Activated CD4-positive, alpha-beta T cell treated with anti-CD3 and anti-CD28 coated beads for 36 hours (primary cell): ENCODE results near the gene MVP. TPM values are rescaled to one million over a fixed set of nuclear protein-coding genes. Genes with fewer than 3 reads are reported as not detected.
"Not testable (repeated sequence)": the region's sequence is repeated elsewhere in the genome, so short reads cannot be mapped to it uniquely, and the experiment has no call there.

ENCODE experiments used
- ATAC-seq: fragments of 200-7000 bp; cut with Tn5 transposase; one replicate; pipeline ENCODE4 v1.10.0; 2021; ENCODE audit warnings: mild to moderate bottlenecking, moderate library complexity
- CTCF ChIA-PET: fragments of 350-600 bp; sonication (Branson Sonifier 250); formaldehyde crosslinking; loops from one replicate; lab custom pipeline; 2021; ENCODE audit warnings: antibody characterized with exemption; lab: Charles Lee
- POLR2A ChIA-PET: fragments of 350-600 bp; sonication (Branson Sonifier 250); formaldehyde crosslinking; loops from one replicate; lab custom pipeline; 2021; ENCODE audit warnings: antibody characterized with exemption, inconsistent platforms; lab: Charles Lee
- DNase-seq: peaks from one replicate; pipeline ENCODE4 v3.0.0-alpha.2; 2020
- H3K27ac Mint-ChIP-seq: one replicate; pipeline ENCODE4 v1.8.0; 2021; ENCODE audit warnings: mixed read lengths
- H3K27me3 Mint-ChIP-seq: one replicate; pipeline ENCODE4 v1.8.0; 2021; ENCODE audit warnings: mixed read lengths
- H3K36me3 Mint-ChIP-seq: one replicate; pipeline ENCODE4 v1.8.0; 2021; ENCODE audit warnings: low read depth, mixed read lengths
- H3K4me1 Mint-ChIP-seq: one replicate; pipeline ENCODE4 v1.8.0; 2021; ENCODE audit warnings: mixed read lengths
- H3K4me3 Mint-ChIP-seq: one replicate; pipeline ENCODE4 v1.8.0; 2021; ENCODE audit warnings: mild to moderate bottlenecking, moderate library complexity, mixed read lengths
- H3K9me3 Mint-ChIP-seq: one replicate; pipeline ENCODE4 v1.8.0; 2021; ENCODE audit warnings: low read depth, mixed read lengths
- intact Hi-C, 2 experiments: fragments of 100-400 bp; cut with DNase I in 1 of 2; cut with micrococcal nuclease in 1 of 2; formaldehyde crosslinking; loops; one replicate each; pipeline versions ENCODE4 v1.14.2 to v1.15.1; 2022 to 2024; cut with DNase I, micrococcal nuclease
- total RNA-seq, 2 experiments: library from RNA; stranded (reverse); gene quantifications; one replicate each; pipeline ENCODE4 v1.2.3, GENCODE V29; 2021

Gene MVP
- total RNA-seq, 2 experiments from 2014 or later = 86.2 to 101 TPM

DNA sequence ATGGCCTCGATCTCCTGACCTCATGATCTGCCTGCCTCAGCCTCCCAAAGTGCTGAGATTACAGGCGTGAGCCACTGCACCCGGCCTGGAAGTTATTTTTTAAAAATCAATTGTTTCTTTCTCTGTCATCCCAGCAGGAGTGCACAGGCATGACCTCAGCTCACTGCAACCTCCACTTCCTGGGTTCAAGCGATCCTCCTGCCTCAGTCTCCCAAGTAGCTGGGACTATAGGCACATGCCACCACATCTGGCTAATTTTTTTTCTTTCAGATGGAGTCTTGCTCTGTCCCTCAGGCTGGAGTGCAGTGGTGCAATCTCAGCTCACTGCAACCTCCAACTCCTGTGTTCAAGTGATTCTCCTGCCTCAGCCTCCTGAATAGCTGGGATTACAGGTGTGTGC lies 33.1 kb upstream of the MVP start:
- Mint-ChIP-seq H3K36me3 (peaks cover 16% of the 10 kb centered on the region), H3K4me1 (peaks cover 32% of the 10 kb centered on the region)
- intact Hi-C loops, H3K27ac Mint-ChIP-seq, H3K27me3 Mint-ChIP-seq, H3K4me3 Mint-ChIP-seq, H3K9me3 Mint-ChIP-seq, DNase-seq, ATAC-seq: not testable (repeated sequence)
- ChIA-PET POLR2A (interaction anchor here (1.1 kb wide), 1 partner anchor 32 kb away, joined by 3 read pairs; no protein-coding TSS in a partner anchor), CTCF (interaction anchor here (1.0 to 2.4 kb wide), 3 partner anchors 10 to 75 kb away, joined by 4 to 8 read pairs (median 8); no protein-coding TSS in a partner anchor)

DNA sequence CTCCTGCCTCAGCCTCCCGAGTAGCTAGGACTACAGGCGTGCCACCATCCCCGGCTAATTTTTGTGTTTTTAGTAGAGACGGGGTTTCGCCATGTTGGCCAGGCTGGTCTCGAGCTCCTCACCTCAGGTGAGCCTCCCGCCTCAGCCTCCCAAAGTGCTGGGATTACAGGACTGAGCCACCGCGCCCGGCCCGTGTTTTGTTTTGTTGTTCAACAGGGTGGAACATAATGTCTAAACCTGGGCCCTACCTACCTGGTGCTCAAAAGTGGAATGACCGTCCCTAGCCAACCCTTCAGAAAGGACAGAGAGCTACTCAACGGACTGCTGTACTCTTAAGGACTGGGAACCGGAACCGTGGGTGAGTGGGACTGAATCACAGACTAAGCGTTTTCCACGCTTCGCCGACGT lies 30.5 kb upstream of the MVP start:
- Mint-ChIP-seq H3K27ac (peak overlapping the region; percentile 97), H3K36me3 (peaks cover 36% of the 10 kb centered on the region), H3K4me1 (peaks cover 36% of the 10 kb centered on the region), H3K4me3 (peak overlapping the region; percentile 91), H3K9me3 (no peaks in the 10 kb centered on the region), H3K27me3 (no peaks in the 10 kb centered on the region)
- ChIA-PET CTCF (interaction anchor here (0.6 to 4.3 kb wide), 24 partner anchors 14 to 339 kb away, joined by 3 to 23 read pairs (median 4); partner anchors contain the start of genes MVP and PAGR1), POLR2A (interaction anchor here (0.5 to 2.2 kb wide), 11 partner anchors 10 to 110 kb away, joined by 3 to 21 read pairs (median 6); partner anchors contain the start of gene MAZ)
- intact Hi-C loops = loop anchor here (1.0 to 2.0 kb wide), 16 partner anchors 16 to 276 kb away; partner anchors contain the start of genes ALDOA (in 1 of the 2), CDIPT (in 1 of the 2), INO80E (in 1 of the 2) and KCTD13 (in 1 of the 2)
- ATAC-seq (no peak), DNase-seq (peak; percentile 11)

DNA sequence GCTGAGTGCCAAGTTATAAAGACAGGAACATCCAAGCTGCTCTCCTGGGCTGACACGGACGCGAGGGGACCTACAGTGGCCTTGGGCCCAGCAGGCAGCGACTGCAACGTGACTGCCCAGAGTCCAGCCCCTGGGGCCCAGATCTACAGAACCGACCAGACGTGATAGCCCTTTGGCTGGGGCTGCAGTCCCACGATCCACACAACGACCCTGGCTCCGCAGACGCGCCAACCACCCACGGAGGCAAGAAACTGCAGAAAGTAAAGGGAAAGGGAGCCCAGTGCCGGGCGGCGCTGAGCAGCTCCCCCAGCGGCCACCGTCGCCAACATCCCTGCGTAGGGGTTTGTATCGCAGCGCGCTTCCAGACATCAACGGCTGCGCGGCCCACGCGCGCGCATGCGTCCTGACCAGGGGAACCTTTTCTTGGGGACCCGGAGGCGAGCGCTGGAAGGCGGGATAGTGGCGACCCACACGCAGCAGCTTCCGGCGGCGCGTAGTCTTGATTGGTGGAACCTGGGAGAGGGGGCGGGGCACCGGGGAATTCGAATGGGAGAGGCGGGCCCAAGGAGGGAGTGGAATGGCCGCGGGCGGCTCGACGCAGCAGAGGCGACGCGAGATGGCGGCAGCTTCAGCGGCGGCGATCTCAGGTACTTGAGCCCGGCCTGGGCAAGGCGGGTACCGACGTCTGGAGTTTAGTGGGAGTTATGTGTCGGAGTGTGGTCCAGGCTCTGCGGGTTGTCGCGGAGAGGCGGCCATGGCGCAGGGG lies 29.9 kb upstream of the MVP start, which contains the start of gene KIF22:
KIF22 (plus strand) TSS at position 569 of the 766 bp plus-strand sequence; CDS start at position 578, 9 bp downstream.
- ChIA-PET POLR2A (interaction anchor here (0.5 to 2.2 kb wide), 11 partner anchors 10 to 111 kb away, joined by 3 to 21 read pairs (median 6); partner anchors contain the start of gene MAZ), CTCF (interaction anchor here (0.6 to 4.3 kb wide), 27 partner anchors 13 to 339 kb away, joined by 3 to 23 read pairs (median 4); partner anchors contain the start of genes KCTD13, MVP and PAGR1)
- peak; percentile 100 for DNase-seq
- intact Hi-C loops = loop anchor here (1.0 to 2.0 kb wide), 16 partner anchors 15 to 275 kb away; partner anchors contain the start of genes ALDOA (in 1 of the 2), CDIPT (in 1 of the 2), INO80E (in 1 of the 2) and KCTD13 (in 1 of the 2)
- peak within 1 kb of the TSS; percentile 91 for H3K4me3 Mint-ChIP-seq
- H3K36me3 Mint-ChIP-seq = peaks cover 39% of the 10 kb centered on the region
- no peaks in the 10 kb centered on the region for H3K27me3 Mint-ChIP-seq
- H3K4me1 Mint-ChIP-seq = peaks cover 30% of the 10 kb centered on the region
- peak; percentile 95 for ATAC-seq
- H3K27ac Mint-ChIP-seq = peak within 1 kb of the TSS; percentile 97
- H3K9me3 Mint-ChIP-seq = no peaks in the 10 kb centered on the region

DNA sequence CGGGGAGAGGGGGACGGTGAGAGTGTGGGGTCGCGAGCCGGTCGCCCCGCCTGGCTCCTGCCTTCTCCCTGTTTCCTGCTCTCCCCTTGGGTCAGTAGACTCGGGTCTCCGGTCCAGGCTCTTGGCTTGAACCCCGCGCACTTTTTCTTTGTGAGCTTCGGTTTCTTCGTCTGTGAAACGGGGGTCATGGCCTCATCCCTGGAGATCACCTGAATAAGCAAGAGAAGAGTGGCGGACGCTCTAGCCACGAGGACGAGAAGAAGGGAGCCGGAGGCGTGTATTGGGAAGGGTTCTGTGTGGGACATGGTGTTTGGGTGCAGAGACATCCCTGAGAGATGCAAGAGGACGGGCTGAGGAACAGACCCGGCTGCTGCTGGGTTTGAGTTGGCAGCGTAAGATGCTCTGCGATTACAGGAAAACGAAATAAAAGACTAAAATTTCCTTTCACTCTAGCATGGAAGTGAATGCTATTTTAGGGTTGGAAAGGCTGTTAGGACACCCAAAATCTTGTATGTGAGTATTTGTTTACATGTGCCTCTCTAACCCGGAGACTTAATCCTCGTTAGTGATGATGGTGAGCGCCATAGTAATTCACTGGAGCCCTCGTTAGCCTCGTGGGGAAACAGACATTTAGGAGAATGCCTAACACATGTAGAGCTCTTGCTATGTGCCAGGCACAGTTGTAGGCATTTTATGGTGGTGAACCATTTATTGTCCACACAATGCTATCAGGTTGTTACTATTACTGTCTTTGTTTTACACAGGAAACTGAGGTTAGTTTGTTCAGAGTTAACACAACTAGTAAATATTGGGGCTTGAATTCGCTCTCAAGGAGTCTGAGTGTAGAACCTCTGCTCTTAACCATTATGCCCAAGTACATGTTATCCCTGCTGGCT lies 29.1 kb upstream of the MVP start:
- Mint-ChIP-seq H3K4me1 (peaks cover 26% of the 10 kb centered on the region), H3K9me3 (no peaks in the 10 kb centered on the region), H3K4me3 (peak overlapping the region; percentile 91), H3K27me3 (no peaks in the 10 kb centered on the region), H3K27ac (peak overlapping the region; percentile 97), H3K36me3 (peaks cover 43% of the 10 kb centered on the region)
- DNase-seq = peak; percentile 25
- CTCF ChIA-PET = interaction anchor here (0.7 to 4.3 kb wide), 18 partner anchors 12 to 241 kb away, joined by 3 to 23 read pairs (median 4); partner anchors contain the start of genes KCTD13, MVP and PAGR1
- no peak for ATAC-seq
- POLR2A ChIA-PET = interaction anchor here (0.5 to 2.2 kb wide), 5 partner anchors 12 to 59 kb away, joined by 5 to 21 read pairs (median 9); no protein-coding TSS in a partner anchor
- intact Hi-C loops = loop anchor here (1.0 to 2.0 kb wide), 16 partner anchors 14 to 274 kb away; partner anchors contain the start of genes ALDOA (in 1 of the 2), CDIPT (in 1 of the 2), INO80E (in 1 of the 2) and KCTD13 (in 1 of the 2)

DNA sequence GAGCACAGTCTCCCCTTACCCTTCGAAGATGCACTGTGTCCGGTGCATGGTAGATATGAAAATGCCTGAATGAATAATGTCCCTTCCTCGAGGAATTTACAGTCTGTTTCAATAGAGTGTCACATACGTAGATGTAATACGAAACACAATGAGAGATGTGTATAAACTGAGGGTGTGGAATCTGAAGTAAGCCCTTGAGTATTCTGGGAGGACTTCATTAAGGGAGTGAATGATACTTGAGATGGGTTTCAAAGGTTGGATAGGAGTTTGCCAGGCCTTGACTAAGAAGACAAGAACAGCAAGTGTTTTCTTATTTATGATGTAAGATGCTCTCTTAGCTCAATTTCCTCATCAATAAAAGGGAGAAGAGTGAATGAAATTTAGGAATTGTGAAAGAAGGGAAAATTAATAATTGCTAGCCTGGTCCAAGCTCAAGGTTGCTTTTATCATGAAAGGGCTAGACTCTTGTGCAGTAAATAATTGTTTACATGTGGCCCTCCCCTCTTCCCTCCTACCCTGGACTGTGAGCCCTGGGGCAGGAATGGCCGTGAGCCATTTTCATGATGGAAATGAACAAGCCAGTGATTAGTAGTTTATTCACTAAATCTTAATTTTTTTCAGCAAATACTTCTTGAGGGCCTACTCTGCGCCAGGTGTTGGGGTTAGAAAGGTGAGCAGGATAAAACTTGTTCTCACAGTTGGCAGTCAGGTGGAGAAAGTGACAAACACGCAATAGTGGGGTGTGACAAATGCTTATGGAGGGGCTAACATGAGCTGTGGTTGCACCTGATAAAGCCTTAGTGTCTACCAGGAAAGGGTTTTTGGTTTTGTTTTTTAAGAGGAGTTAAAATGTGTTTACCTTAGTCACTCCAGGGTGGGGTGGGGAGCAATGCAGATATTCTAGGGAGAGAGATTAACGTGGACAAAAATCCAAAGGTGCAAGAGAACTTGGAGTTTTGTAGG lies 28.1 kb upstream of the MVP start:
- Mint-ChIP-seq H3K27me3 (no peaks in the 10 kb centered on the region), H3K36me3 (peaks cover 51% of the 10 kb centered on the region), H3K27ac (peak overlapping the region; percentile 97), H3K9me3 (no peaks in the 10 kb centered on the region), H3K4me1 (peaks cover 26% of the 10 kb centered on the region), H3K4me3 (peak overlapping the region; percentile 91)
- ChIA-PET POLR2A (no interaction called here), CTCF (interaction anchor here (0.5 to 4.3 kb wide), 3 partner anchors 11 to 75 kb away, joined by 3 to 23 read pairs (median 3); no protein-coding TSS in a partner anchor)
- intact Hi-C loops = loop anchor here in 1 of 2 experiments (2.0 kb wide), 1 partner anchor 37 kb away; no protein-coding TSS in a partner anchor
- DNase-seq (no peak), ATAC-seq (no peak)

DNA sequence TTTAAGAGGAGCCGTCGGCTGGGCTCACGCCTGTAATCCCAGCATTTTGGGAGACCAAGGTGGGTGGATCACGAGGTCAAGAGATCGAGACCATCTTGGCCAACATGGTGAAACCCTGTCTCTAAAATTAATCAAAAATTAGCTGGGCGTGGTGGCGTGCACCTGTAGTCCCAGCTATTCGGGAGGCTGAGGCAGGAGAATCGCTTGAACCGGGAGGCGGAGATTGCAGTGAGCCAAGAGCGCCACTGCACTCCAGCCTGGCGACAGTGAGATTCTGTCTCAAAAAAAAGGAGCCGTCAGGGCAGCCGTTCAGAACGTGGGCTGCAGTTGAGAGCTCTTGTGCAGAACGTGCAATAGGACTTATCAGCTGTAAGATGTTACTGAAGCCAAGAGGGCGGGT lies 27.1 kb upstream of the MVP start:
- peaks cover 57% of the 10 kb centered on the region for H3K36me3 Mint-ChIP-seq

DNA sequence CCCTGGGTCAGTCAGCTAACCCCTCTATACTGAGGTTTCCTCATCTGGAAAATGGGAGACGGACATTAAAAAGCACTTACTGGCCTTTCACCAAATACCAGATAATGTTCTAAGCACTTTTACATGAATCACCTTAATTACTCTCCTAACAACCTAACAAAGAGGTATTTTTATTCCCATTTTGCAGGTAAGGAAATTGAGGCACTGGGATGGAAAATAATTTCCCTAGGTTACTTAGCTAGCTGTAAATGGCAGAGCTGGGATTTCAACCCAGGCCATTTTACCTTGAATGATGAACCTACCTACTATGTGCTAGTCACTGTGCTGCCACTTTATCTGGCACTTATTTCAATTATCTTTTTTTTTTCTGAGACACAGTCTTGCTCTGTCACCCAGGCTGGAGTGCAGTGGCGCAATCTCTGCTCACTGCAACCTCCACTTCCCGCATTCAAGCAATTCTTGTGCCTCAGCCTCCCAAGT lies 26.0 kb upstream of the MVP start:
- ATAC-seq (no peak), DNase-seq (no peak)
- H3K36me3 Mint-ChIP-seq = peaks cover 68% of the 10 kb centered on the region
- peaks cover 26% of the 10 kb centered on the region for H3K4me1 Mint-ChIP-seq
- CTCF ChIA-PET = interaction anchor here (0.7 to 2.9 kb wide), 4 partner anchors 9 to 345 kb away, joined by 3 to 14 read pairs (median 6); no protein-coding TSS in a partner anchor
- intact Hi-C loops = no loop called here
- H3K9me3 Mint-ChIP-seq = no peaks in the 10 kb centered on the region
- H3K4me3 Mint-ChIP-seq = no peak overlapping the region
- no peak overlapping the region for H3K27ac Mint-ChIP-seq
- POLR2A ChIA-PET = interaction anchor here (0.6 to 0.7 kb wide), 3 partner anchors 38 to 248 kb away, joined by 3 to 6 read pairs (median 5); no protein-coding TSS in a partner anchor
- H3K27me3 Mint-ChIP-seq = no peaks in the 10 kb centered on the region

More for the DNA sequence above, 27.1 kb upstream of the MVP start:
- H3K9me3 Mint-ChIP-seq, H3K4me3 Mint-ChIP-seq, intact Hi-C loops, ATAC-seq, H3K27me3 Mint-ChIP-seq, H3K27ac Mint-ChIP-seq, DNase-seq: not testable (repeated sequence)
- POLR2A ChIA-PET = interaction anchor here (0.5 to 0.7 kb wide), 2 partner anchors 61 to 131 kb away, joined by 4 read pairs; no protein-coding TSS in a partner anchor
- H3K4me1 Mint-ChIP-seq = peaks cover 26% of the 10 kb centered on the region
- CTCF ChIA-PET = interaction anchor here (1.5 to 2.9 kb wide), 3 partner anchors 8 to 93 kb away, joined by 5 to 14 read pairs (median 7); no protein-coding TSS in a partner anchor

DNA sequence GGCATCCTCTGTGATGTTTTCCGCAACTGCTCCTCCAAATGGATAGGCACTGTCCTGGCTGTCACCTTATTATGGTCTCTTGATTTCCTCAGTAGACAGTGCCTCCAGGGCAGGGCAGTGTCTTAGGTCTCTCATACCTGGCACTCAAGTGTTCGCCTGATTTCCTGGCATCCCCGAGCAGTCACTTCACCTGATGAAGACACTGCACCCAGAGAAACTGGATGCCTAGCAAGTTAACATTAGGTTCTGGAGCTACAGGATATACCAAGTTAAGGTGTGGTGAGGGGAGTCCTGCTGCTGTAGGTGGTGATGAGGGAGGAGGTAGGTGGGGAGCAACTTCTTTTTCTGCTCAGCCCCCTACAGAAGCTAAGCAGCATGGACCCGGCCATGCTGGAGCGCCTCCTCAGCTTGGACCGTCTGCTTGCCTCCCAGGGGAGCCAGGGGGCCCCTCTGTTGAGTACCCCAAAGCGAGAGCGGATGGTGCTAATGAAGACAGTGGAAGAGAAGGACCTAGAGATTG lies 17.8 kb upstream of the MVP start:
- Mint-ChIP-seq H3K27ac (peak overlapping the region; percentile 12), H3K4me3 (no peak overlapping the region), H3K36me3 (peaks cover 52% of the 10 kb centered on the region), H3K9me3 (no peaks in the 10 kb centered on the region), H3K27me3 (no peaks in the 10 kb centered on the region), H3K4me1 (peaks cover 16% of the 10 kb centered on the region)
- ChIA-PET CTCF (interaction anchor here (0.6 to 3.5 kb wide), 4 partner anchors 12 to 861 kb away, joined by 3 to 23 read pairs (median 8); partner anchors contain the start of gene KIF22), POLR2A (interaction anchor here (0.9 to 4.1 kb wide), 3 partner anchors 9 to 102 kb away, joined by 3 to 21 read pairs (median 4); partner anchors contain the start of gene KIF22)
- ATAC-seq (no peak), DNase-seq (no peak)
- intact Hi-C loops = no loop called here

DNA sequence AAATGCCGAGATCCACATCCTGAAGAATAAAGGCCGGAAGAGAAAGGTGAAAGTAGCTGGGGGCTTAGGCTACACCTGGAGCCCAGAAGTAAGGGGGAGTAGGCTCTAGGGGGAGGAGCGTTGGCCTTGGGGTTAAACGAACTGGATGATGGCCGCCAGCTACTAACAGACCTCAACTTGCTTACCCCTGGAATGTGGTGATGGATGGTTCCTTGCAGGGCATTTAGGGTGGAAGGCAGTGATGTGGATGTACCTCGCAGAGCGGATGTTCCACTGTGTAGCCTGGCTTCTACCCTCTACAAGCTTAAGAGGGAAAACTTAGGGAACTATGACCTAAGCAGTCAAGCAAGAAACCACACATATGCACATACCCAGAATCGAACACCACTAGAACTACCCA lies 16.2 kb upstream of the MVP start:
- intact Hi-C loops = no loop called here
- CTCF ChIA-PET = interaction anchor here (0.8 to 3.5 kb wide), 7 partner anchors 12 to 158 kb away, joined by 3 to 23 read pairs (median 8); partner anchors contain the start of genes KIF22, PAGR1 and TMEM219
- Mint-ChIP-seq H3K4me1 (peaks cover 26% of the 10 kb centered on the region), H3K36me3 (peaks cover 53% of the 10 kb centered on the region), H3K9me3 (no peaks in the 10 kb centered on the region), H3K4me3 (peak overlapping the region; percentile 99), H3K27me3 (no peaks in the 10 kb centered on the region), H3K27ac (peak overlapping the region; percentile 100)
- POLR2A ChIA-PET = interaction anchor here (0.6 to 4.1 kb wide), 6 partner anchors 8 to 379 kb away, joined by 3 to 21 read pairs (median 4); partner anchors contain the start of genes CORO1A, KIF22 and PAGR1
- DNase-seq = no peak
- no peak for ATAC-seq
